ENCODE measurements around the gene ELMOD3. TPM values are rescaled to one million over a fixed set of nuclear protein-coding genes. Genes with fewer than 3 reads are reported as not detected.
"Not testable (repeated sequence)": the region's sequence is repeated elsewhere in the genome, so short reads cannot be mapped to it uniquely, and the experiment has no call there.

The ELMOD3 gene
- total RNA-seq, 4 donors from 2014 or later: 15.9 to 31.7 (median 25.0) TPM

DNA sequence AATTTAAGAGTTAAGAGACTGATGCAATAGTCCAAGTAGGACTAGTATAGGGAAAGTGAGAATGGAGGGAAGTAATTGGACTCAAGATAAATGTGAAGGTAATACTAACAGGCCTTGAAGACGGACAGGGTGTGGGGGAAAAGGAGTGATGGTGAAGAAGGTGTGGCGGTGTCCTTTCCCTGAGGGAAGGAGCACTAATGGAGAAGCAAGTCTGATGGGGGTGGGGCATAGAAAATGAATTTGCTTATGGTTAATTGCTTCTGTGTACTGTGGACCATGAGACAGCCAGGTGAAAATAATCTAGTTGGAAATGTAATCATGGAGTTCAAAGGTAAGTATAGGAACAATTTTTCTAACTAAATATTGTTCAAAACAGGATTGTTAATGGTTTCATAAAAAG, 19.6 kb upstream of the ELMOD3 start:
- Histone ChIP-seq H3K27ac (no peak overlapping the region), H3K4me1 (no peaks in the 10 kb centered on the region), H3K4me3 (no peak overlapping the region), H3K36me3 (no peaks in the 10 kb centered on the region), H3K27me3 (no peaks in the 10 kb centered on the region), H3K9me3 (no peaks in the 10 kb centered on the region)
- in situ Hi-C loops (cut with MboI; ENCODE audit: low sequenced_read_pairs in 4 of 4): no loop called here
- no peak for ATAC-seq
- no peak for DNase-seq
- TF ChIP-seq CTCF (IDR thresholded peaks at IDR 0.05 in 4 of 5, conservative IDR thresholded peaks at IDR 0.05 in 1 of 5) (no peak), POLR2A (IDR thresholded peaks at IDR 0.05) (no peak)
- intact Hi-C loops (cut with DNase I; ENCODE audit: low total_unique reads): no loop called here

DNA sequence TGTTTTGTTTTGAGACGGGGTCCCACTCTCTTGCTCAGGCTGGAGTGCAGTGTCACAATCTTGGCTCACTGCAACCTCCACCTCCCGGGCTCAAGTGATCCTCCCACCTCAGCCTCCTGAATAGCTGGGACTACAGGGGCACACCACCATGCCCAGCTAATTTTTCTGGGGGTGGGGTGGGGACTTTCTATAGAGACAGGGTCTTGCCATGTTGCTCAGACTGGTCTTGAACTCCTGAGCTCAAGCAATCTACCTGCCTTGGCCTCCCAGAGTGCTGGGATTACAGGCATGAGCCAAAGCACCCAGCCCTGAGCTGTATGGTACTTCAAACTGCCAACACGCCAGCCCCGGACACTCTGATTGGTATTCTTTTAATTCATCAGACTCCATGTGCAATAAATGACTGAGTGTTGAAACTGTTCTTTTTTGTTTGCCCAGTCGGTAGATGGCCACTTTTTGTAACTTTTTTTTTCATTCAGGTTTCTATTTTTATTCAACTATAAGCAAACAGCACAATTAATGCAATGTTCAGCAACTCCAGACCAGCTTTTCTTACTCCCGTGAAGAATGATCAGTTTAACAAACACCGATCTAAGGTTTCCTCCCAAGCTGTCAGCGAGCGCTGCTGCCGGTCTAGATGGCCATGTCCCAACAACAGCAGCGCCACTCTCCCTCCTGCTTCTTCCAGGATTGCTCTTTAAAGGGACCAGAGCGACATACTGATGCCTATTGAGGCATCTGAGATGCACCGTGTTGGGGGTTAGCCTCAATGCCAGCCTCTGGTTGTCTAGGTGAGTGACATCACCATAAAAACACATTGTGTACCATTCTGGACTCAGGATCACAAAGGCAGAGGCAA, 14.3 kb upstream of the ELMOD3 start:
- TF ChIP-seq CTCF (IDR thresholded peaks at IDR 0.05 in 4 of 5, conservative IDR thresholded peaks at IDR 0.05 in 1 of 5): no peak
- no peak for TF ChIP-seq POLR2A (IDR thresholded peaks at IDR 0.05)
- H3K4me1 ChIP-seq: no peaks in the 10 kb centered on the region
- in situ Hi-C loops (cut with MboI; ENCODE audit: low sequenced_read_pairs in 4 of 4) (no loop called here), intact Hi-C loops (cut with DNase I; ENCODE audit: low total_unique reads) (no loop called here)
- no peak overlapping the region for H3K4me3 ChIP-seq
- peaks cover 0 to 25% of the 10 kb centered on the region in 2 donors for H3K36me3 ChIP-seq
- H3K27ac ChIP-seq: peak overlapping the region in 1 of 4 donors; percentile 25
- peak in 1 of 2 donors; percentile 61 for ATAC-seq
- no peaks in the 10 kb centered on the region for H3K9me3 ChIP-seq
- DNase-seq: no peak
- no peaks in the 10 kb centered on the region for H3K27me3 ChIP-seq

DNA sequence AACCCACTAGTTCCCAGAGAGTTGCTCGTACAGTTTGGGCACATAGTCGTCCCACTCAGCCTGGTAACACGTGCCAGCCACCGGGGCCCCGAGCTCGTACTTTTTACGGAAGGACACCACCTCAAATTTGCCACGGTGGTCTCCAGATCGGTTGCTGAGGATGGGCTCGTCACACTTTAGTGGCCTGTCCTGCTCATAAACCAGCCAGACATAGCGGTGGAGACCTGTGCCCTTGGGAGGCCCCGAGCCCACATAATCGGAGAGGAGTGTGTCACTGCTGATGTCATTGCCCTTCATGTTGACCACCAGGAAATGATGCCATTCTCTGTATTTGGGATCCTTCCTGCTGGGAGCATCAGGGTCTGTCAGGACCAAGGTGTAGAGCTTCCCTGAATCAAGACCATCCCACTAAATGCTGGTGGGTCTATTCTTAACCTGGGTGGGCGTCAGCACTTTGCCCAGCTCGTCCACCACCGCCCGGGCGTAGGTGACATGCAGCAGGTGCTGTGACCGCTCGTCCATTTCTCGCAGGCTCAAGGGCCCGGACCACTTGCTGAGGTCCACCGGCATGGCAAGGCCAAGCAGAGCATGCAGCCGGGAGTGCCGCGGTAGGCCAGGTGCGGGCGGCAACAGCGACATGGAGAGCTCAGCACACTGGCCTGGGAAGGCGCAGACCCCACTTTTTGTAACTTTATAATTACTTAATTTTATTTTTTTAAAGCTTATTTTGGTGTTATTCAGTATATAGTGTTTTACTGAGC, 13.1 kb upstream of the ELMOD3 start:
- intact Hi-C loops (cut with DNase I; ENCODE audit: low total_unique reads) (no loop called here), in situ Hi-C loops (cut with MboI; ENCODE audit: low sequenced_read_pairs in 4 of 4) (no loop called here)
- no peak for TF ChIP-seq CTCF (IDR thresholded peaks at IDR 0.05 in 4 of 5, conservative IDR thresholded peaks at IDR 0.05 in 1 of 5)
- no peak for TF ChIP-seq POLR2A (IDR thresholded peaks at IDR 0.05)
- Histone ChIP-seq H3K36me3 (peaks cover 0 to 37% of the 10 kb centered on the region in 2 donors), H3K4me1 (no peaks in the 10 kb centered on the region), H3K4me3 (no peak overlapping the region), H3K9me3 (no peaks in the 10 kb centered on the region), H3K27ac (no peak overlapping the region), H3K27me3 (no peaks in the 10 kb centered on the region)
- ATAC-seq: no peak
- no peak for DNase-seq

DNA sequence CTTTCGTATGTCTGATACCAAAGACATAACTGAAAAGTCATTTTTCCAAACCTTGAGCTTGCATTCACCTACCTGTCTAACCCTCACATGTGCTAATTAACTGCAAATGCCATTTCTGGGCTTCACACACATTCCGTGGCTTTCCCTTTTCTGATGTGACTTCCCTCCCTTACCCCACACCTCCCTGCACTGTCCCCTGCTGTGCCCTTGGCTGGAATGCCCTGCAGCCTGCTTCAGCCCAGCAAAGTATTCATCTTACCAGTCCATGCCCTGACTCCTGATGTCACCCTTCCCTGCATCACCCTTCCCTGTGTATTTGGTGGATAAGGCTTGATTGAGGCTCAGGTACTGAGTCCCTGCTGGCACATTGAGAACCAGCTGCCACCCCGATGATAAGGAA, 12.4 kb upstream of the ELMOD3 start:
- peaks cover 2 to 44% of the 10 kb centered on the region in 2 donors for H3K36me3 ChIP-seq
- DNase-seq (no peak), ATAC-seq (no peak)
- no peaks in the 10 kb centered on the region for H3K27me3 ChIP-seq
- no peak for TF ChIP-seq POLR2A (IDR thresholded peaks at IDR 0.05)
- TF ChIP-seq CTCF (IDR thresholded peaks at IDR 0.05 in 4 of 5, conservative IDR thresholded peaks at IDR 0.05 in 1 of 5): no peak
- H3K27ac ChIP-seq: no peak overlapping the region
- H3K9me3 ChIP-seq: no peaks in the 10 kb centered on the region
- intact Hi-C loops (cut with DNase I; ENCODE audit: low total_unique reads) (no loop called here), in situ Hi-C loops (cut with MboI; ENCODE audit: low sequenced_read_pairs in 4 of 4) (no loop called here)
- no peak overlapping the region for H3K4me3 ChIP-seq
- no peaks in the 10 kb centered on the region for H3K4me1 ChIP-seq

DNA sequence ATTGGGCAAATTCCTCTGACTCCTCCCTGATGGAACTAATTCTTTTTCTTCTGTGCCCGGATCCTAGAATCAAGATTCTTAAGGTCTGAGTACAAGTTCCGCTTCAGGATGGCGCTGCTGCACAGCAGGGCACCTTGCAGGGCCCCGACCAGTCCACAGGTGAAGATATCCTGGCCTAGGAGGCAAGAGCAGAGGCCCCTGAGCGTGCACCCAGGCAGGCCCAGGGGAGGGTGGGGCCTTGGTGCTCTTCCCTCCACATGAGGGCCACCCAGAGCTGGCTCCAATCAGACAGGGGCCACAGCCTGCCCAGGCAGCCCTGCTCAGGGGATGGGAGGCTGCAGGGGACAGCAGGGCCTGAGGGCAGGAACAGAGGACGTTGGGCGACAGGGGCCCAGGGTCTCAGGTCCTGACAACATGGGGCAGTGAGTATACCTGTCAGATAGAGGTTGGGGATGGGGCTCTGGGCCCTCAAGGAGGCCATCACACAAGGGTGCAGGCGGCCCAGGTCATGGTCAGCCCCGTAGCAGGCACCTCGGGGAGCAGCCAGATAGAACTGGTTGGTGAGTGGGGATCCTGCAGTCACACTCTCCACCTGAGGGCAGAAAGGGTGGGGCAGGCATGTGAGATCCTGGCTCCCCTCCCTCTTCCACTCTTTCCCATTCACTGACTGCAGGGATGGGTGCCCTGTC, 11.2 kb upstream of the ELMOD3 start:
- DNase-seq; ATAC-seq; intact Hi-C loops (cut with DNase I; ENCODE audit: low total_unique reads): not testable (repeated sequence)

More for the DNA sequence above, 11.2 kb upstream of the ELMOD3 start:
- H3K4me1 ChIP-seq; H3K9me3 ChIP-seq; H3K27ac ChIP-seq; H3K4me3 ChIP-seq; H3K27me3 ChIP-seq; in situ Hi-C loops (cut with MboI; ENCODE audit: low sequenced_read_pairs in 4 of 4): not testable (repeated sequence)
- H3K36me3 ChIP-seq: peaks cover 2 to 56% of the 10 kb centered on the region in 2 donors
